ENCODE data around the gene CEP104. TPM values are rescaled to one million over a fixed set of nuclear protein-coding genes. Genes with fewer than 3 reads are reported as not detected.

Gene CEP104
- total and polyA plus RNA-seq, 10 donors: 4.5 to 49.4 (median 33.4) TPM

- TF ChIP-seq POLR2AphosphoS5 (IDR thresholded peaks at IDR 0.05): no peak
- peaks cover 4 to 97% (median 68%) of the 10 kb centered on the region in 6 donors for H3K36me3 ChIP-seq
- DNase-seq: no peak
- no peak overlapping the region for H3K4me3 ChIP-seq
- H3K9me3 ChIP-seq: peaks cover 0 to 3% (median 2%) of the 10 kb centered on the region in 8 donors
- 60 to 93% (median 76%) methylated on average over 9 of the region's 9 CpGs for WGBS, 5 donors
- intact Hi-C loops (cut with DNase I; ENCODE audit: low total_unique reads): no loop called here
- no peaks in the 10 kb centered on the region for H3K4me1 ChIP-seq
- H3K27ac ChIP-seq: peak overlapping the region in 4 of 8 donors; percentile 10 to 64 (median 15)
- no peaks in the 10 kb centered on the region for H3K27me3 ChIP-seq (replicated peaks in 1 of 7)
Observed at GRCh38 chr1:3842912-3843311, 14.1 kb downstream of the CEP104 start.

- no peaks in the 10 kb centered on the region for H3K4me1 ChIP-seq
- TF ChIP-seq CTCF (IDR thresholded peaks at IDR 0.05 in 8 of 11, conservative IDR thresholded peaks at IDR 0.05 in 3 of 11) (no peak), POLR2A (IDR thresholded peaks at IDR 0.05) (no peak), POLR2AphosphoS5 (IDR thresholded peaks at IDR 0.05) (no peak)
- WGBS, 5 donors: 97% methylated on average over 7 of the region's 7 CpGs
- no peak for DNase-seq
- no peak overlapping the region for H3K27ac ChIP-seq
- peaks cover 0 to 16% (median 12%) of the 10 kb centered on the region in 8 donors for H3K9me3 ChIP-seq
- no peak overlapping the region for H3K4me3 ChIP-seq
- intact Hi-C loops (cut with DNase I; ENCODE audit: low total_unique reads): no loop called here
- no peaks in the 10 kb centered on the region for H3K27me3 ChIP-seq (replicated peaks in 1 of 7)
- H3K36me3 ChIP-seq: peaks cover 4 to 97% (median 70%) of the 10 kb centered on the region in 6 donors
Observed at GRCh38 chr1:3841491-3841890, 15.5 kb downstream of the CEP104 start.

- DNase-seq: no peak
- Histone ChIP-seq H3K27ac (no peak overlapping the region), H3K36me3 (peaks cover 4 to 100% (median 66%) of the 10 kb centered on the region in 6 donors), H3K27me3 (replicated peaks in 1 of 7) (no peaks in the 10 kb centered on the region), H3K4me1 (no peaks in the 10 kb centered on the region), H3K4me3 (no peak overlapping the region), H3K9me3 (peaks cover 0 to 16% (median 12%) of the 10 kb centered on the region in 8 donors)
- 96 to 98% (median 97%) methylated on average over 11 of the region's 11 CpGs for WGBS, 5 donors
- intact Hi-C loops (cut with DNase I; ENCODE audit: low total_unique reads): no loop called here
- no peak for TF ChIP-seq POLR2A (IDR thresholded peaks at IDR 0.05)
- TF ChIP-seq POLR2AphosphoS5 (IDR thresholded peaks at IDR 0.05): no peak
- TF ChIP-seq CTCF (IDR thresholded peaks at IDR 0.05 in 8 of 11, conservative IDR thresholded peaks at IDR 0.05 in 3 of 11): no peak
Observed at GRCh38 chr1:3838788-3839187, 18.2 kb downstream of the CEP104 start.

GRCh38 chr1:3837685-3838084 lies 19.3 kb downstream of the CEP104 start:
- no peak for TF ChIP-seq CTCF (IDR thresholded peaks at IDR 0.05 in 8 of 11, conservative IDR thresholded peaks at IDR 0.05 in 3 of 11)
- Histone ChIP-seq H3K36me3 (peaks cover 4 to 100% (median 66%) of the 10 kb centered on the region in 6 donors), H3K4me3 (no peak overlapping the region), H3K27ac (no peak overlapping the region), H3K4me1 (no peaks in the 10 kb centered on the region), H3K27me3 (replicated peaks in 1 of 7) (no peaks in the 10 kb centered on the region), H3K9me3 (peaks cover 0 to 16% (median 12%) of the 10 kb centered on the region in 8 donors)
- DNase-seq: no peak
- intact Hi-C loops (cut with DNase I; ENCODE audit: low total_unique reads): no loop called here
- WGBS, 5 donors: 95 to 100% (median 100%) methylated on average over 1 of the region's 1 CpG

- TF ChIP-seq CTCF (IDR thresholded peaks at IDR 0.05 in 8 of 11, conservative IDR thresholded peaks at IDR 0.05 in 3 of 11) (no peak), POLR2AphosphoS5 (IDR thresholded peaks at IDR 0.05) (no peak), POLR2A (IDR thresholded peaks at IDR 0.05) (no peak)
- Histone ChIP-seq H3K4me1 (no peaks in the 10 kb centered on the region), H3K27ac (peak overlapping the region in 1 of 8 donors; percentile 45), H3K36me3 (peaks cover 4 to 100% (median 66%) of the 10 kb centered on the region in 6 donors), H3K4me3 (no peak overlapping the region), H3K27me3 (replicated peaks in 1 of 7) (no peaks in the 10 kb centered on the region), H3K9me3 (peaks cover 0 to 16% (median 12%) of the 10 kb centered on the region in 8 donors)
- intact Hi-C loops (cut with DNase I; ENCODE audit: low total_unique reads): no loop called here
- 95 to 99% (median 96%) methylated on average over 6 of the region's 6 CpGs for WGBS, 5 donors
- no peak for DNase-seq
Observed at GRCh38 chr1:3837200-3837599, 19.8 kb downstream of the CEP104 start.

Data from spleen (tissue), 11 donors.